ENCODE results near the gene ZSCAN26.
"Not testable (repeated sequence)": the region's sequence is repeated elsewhere in the genome, so short reads cannot be mapped to it uniquely, and the experiment has no call there.

GRCh38 chr6:28306363-28306762 lies 39.4 kb downstream of the ZSCAN26 start:
- not testable (repeated sequence) for TF ChIP-seq EZH2 (IDR thresholded peaks at IDR 0.05); FOXP2 (optimal IDR thresholded peaks at IDR 0.05; ENCODE audit: control extremely low read depth, extremely low read length, insufficient read depth); POLR2AphosphoS5 (IDR thresholded peaks at IDR 0.05; ENCODE audit: borderline replicate concordance, low read depth, low read length)

All from SK-N-MC (cell line).